Stimulated activated memory B cell treated with anti-CD40 and anti-IgM and Interleukin-4, amounts not matched to agents 10 μg/mL and 1 μg/mL and 100 μg/mL, for 72 hours (primary cell): ENCODE data around the gene LGALS9C.
"Not testable (repeated sequence)": the region's sequence is repeated elsewhere in the genome, so short reads cannot be mapped to it uniquely, and the experiment has no call there.

Source experiments
- ATAC-seq: fragments of 150-1000 bp; cut with Tn5 transposase; 2 replicates; pipeline ENCODE4 v1.10.0; 2021
- H3K27ac Mint-ChIP-seq: one replicate; pipeline ENCODE4 v1.8.0; 2022; ENCODE audit warnings: mild to moderate bottlenecking, mixed read lengths
- H3K27me3 Mint-ChIP-seq: one replicate; pipeline ENCODE4 v1.8.0; 2022; ENCODE audit warnings: mixed read lengths
- H3K36me3 Mint-ChIP-seq: one replicate; pipeline ENCODE4 v1.8.0; 2022; ENCODE audit warnings: mixed read lengths
- H3K4me1 Mint-ChIP-seq: one replicate; pipeline ENCODE4 v1.8.0; 2022; ENCODE audit warnings: mixed read lengths
- H3K4me3 Mint-ChIP-seq: one replicate; pipeline ENCODE4 v1.8.0; 2022; ENCODE audit warnings: mild to moderate bottlenecking, moderate library complexity, mixed read lengths
- H3K9me3 Mint-ChIP-seq: one replicate; pipeline ENCODE4 v1.8.0; 2022; ENCODE audit warnings: mixed read lengths

Gene LGALS9C

DNA sequence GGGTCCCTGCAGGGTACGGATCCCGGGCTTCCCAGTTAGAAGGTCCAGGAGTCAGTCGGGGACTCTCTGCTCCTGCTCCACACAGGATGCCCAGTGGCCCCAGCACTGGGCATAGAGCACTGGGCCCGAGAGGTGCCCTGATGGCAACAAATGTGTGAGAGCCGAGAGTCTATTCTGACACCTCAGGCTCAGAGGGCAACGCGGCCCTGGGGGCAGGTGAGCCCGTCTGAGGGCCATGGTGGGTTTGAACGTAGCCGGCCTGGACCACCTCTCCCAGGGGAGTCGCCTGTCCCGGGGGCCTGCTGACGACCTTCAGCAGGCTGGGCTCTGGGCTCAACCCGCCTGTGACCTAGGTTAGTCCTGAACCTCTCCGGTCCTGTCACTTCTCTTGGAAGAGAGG lies 23.2 kb downstream of the LGALS9C start:
- not testable (repeated sequence) for H3K36me3 Mint-ChIP-seq, H3K27me3 Mint-ChIP-seq, ATAC-seq, H3K4me3 Mint-ChIP-seq, H3K9me3 Mint-ChIP-seq, H3K27ac Mint-ChIP-seq, H3K4me1 Mint-ChIP-seq

DNA sequence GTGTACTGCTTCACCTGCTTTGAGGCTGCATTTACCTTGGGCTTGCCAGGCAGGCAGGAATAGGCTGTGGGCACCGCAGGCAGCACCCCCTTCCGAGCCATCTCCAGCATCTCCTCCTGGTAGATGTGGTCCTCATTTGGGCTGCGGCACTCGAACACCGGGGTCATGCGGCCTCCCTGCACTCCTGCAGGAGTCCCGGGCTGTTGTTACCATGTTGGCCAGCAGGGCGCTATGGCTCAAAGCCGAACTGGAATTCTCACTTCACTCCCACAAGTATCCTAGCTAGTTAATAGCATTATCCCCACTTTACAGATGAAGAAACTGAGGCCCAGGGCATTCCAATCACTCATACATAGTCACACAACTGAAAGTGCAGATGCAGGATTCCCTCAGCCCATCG lies 23.7 kb downstream of the LGALS9C start:
- H3K27me3 Mint-ChIP-seq, H3K36me3 Mint-ChIP-seq, H3K27ac Mint-ChIP-seq, H3K4me3 Mint-ChIP-seq, H3K4me1 Mint-ChIP-seq, ATAC-seq, H3K9me3 Mint-ChIP-seq: not testable (repeated sequence)

GRCh38 chr17:18500816-18501215 lies 24.2 kb downstream of the LGALS9C start:
- H3K9me3 Mint-ChIP-seq, H3K27me3 Mint-ChIP-seq, H3K4me3 Mint-ChIP-seq, H3K36me3 Mint-ChIP-seq, H3K4me1 Mint-ChIP-seq, H3K27ac Mint-ChIP-seq, ATAC-seq: not testable (repeated sequence)

GRCh38 chr17:18503221-18503620 lies 26.6 kb downstream of the LGALS9C start:
- not testable (repeated sequence) for ATAC-seq, H3K4me1 Mint-ChIP-seq, H3K27me3 Mint-ChIP-seq, H3K36me3 Mint-ChIP-seq, H3K9me3 Mint-ChIP-seq, H3K27ac Mint-ChIP-seq, H3K4me3 Mint-ChIP-seq

- not testable (repeated sequence) for H3K36me3 Mint-ChIP-seq, H3K4me1 Mint-ChIP-seq, H3K9me3 Mint-ChIP-seq, H3K4me3 Mint-ChIP-seq, H3K27ac Mint-ChIP-seq, H3K27me3 Mint-ChIP-seq
- ATAC-seq, result peak; percentile 21
Observed at GRCh38 chr17:18507729-18508128, 31.1 kb downstream of the LGALS9C start.

GRCh38 chr17:18508667-18509066 lies 32.1 kb downstream of the LGALS9C start:
- H3K36me3 Mint-ChIP-seq, H3K4me3 Mint-ChIP-seq, H3K4me1 Mint-ChIP-seq, H3K27me3 Mint-ChIP-seq, H3K9me3 Mint-ChIP-seq, H3K27ac Mint-ChIP-seq: not testable (repeated sequence)
- peak; percentile 12 for ATAC-seq

DNA sequence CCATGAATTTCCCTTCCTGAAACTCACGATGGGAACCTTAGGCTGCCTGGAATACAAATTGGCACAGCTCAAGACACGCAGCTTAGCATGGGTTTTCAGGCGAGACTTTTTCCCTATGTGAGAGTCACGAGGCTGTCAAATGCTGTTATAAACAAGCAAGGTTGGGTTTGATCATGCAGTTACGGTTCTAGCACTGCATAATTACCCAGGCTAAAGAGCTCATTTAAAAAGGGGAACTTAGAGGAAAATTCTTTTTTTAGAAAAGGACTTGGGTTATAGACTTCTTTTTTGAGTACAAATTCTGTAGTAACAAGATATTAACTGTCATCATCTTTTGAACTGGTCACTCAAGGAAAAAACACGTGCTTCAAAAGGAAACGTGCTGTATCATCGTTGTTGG lies 44.5 kb downstream of the LGALS9C start:
- peak overlapping the region; percentile 27 for H3K27ac Mint-ChIP-seq
- not testable (repeated sequence) for H3K36me3 Mint-ChIP-seq, H3K4me3 Mint-ChIP-seq, H3K9me3 Mint-ChIP-seq, H3K4me1 Mint-ChIP-seq, H3K27me3 Mint-ChIP-seq
- ATAC-seq, result peak; percentile 76

- not testable (repeated sequence) for H3K36me3 Mint-ChIP-seq, ATAC-seq, H3K9me3 Mint-ChIP-seq, H3K4me3 Mint-ChIP-seq, H3K27me3 Mint-ChIP-seq, H3K27ac Mint-ChIP-seq, H3K4me1 Mint-ChIP-seq
Observed at GRCh38 chr17:18525015-18525414, 48.4 kb downstream of the LGALS9C start.

DNA sequence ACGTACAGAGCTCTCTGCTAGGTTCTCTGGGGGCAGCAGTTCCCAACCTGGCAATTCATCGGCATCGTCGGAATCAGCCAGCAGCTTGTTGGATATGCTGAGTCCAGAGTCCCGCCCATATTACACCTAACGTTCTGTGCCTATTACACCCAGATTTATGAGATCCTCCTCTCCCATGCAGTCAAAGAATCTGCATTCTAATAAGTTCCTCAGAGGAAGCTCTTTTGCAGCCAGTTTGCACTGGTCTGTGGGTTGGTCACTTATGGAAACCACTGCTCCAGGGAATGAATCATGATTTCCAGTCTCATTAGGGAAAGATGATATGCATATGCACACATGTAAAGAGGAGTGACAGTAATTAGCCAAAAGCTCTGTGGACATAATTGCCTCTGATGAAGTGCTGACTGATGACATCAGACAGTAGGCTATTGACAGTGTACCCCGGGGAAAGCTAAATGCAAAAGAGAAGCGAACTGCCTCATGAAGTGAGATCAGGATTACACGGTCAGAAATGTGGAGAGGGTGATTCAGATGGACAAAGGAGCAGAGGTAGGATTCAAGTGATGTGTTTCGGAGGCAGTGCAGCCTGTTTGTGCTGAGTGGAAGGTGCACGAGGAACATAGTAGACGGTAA lies 49.7 kb downstream of the LGALS9C start:
- H3K9me3 Mint-ChIP-seq, H3K27me3 Mint-ChIP-seq, H3K27ac Mint-ChIP-seq, ATAC-seq, H3K4me3 Mint-ChIP-seq, H3K36me3 Mint-ChIP-seq, H3K4me1 Mint-ChIP-seq: not testable (repeated sequence)

GRCh38 chr17:18527354-18527753 lies 50.8 kb downstream of the LGALS9C start:
- not testable (repeated sequence) for H3K4me3 Mint-ChIP-seq, H3K9me3 Mint-ChIP-seq, ATAC-seq

GRCh38 chr17:18528435-18528834 lies 51.8 kb downstream of the LGALS9C start:
- H3K4me1 Mint-ChIP-seq, H3K27me3 Mint-ChIP-seq, H3K4me3 Mint-ChIP-seq, H3K27ac Mint-ChIP-seq, H3K36me3 Mint-ChIP-seq, H3K9me3 Mint-ChIP-seq, ATAC-seq: not testable (repeated sequence)

More at GRCh38 chr17:18527354-18527753, 50.8 kb downstream of the LGALS9C start:
- H3K4me1 Mint-ChIP-seq, H3K27me3 Mint-ChIP-seq, H3K27ac Mint-ChIP-seq, H3K36me3 Mint-ChIP-seq: not testable (repeated sequence)

- not testable (repeated sequence) for H3K36me3 Mint-ChIP-seq, H3K4me3 Mint-ChIP-seq, H3K27me3 Mint-ChIP-seq, H3K9me3 Mint-ChIP-seq, H3K27ac Mint-ChIP-seq, H3K4me1 Mint-ChIP-seq
- ATAC-seq, result peak; percentile 53
Observed at GRCh38 chr17:18528899-18529500, 52.4 kb downstream of the LGALS9C start.

DNA sequence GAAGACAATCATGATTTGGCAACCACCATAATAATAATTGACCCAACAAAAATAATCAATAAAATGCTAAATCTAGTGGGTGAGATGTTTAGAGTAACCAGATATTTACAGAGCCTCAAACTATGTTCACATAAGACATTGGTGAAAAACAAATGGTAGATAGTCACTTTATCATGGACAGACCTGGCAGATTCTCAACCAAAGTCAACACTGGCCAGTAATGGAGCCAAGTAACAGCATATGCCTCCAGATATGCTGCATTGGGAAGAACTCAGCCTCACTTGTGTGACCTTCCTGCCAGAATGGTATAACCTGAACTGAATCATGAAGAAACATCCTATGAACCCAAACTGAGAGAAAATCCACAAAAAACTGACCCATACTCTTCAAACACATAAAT lies 53.8 kb downstream of the LGALS9C start:
- H3K27ac Mint-ChIP-seq, H3K4me3 Mint-ChIP-seq: not testable (repeated sequence)

GRCh38 chr17:18542234-18542633 lies 65.6 kb downstream of the LGALS9C start:
- H3K27ac Mint-ChIP-seq, H3K36me3 Mint-ChIP-seq, H3K4me3 Mint-ChIP-seq, H3K27me3 Mint-ChIP-seq, ATAC-seq, H3K9me3 Mint-ChIP-seq, H3K4me1 Mint-ChIP-seq: not testable (repeated sequence)

More for the DNA sequence above, 53.8 kb downstream of the LGALS9C start:
- not testable (repeated sequence) for ATAC-seq, H3K36me3 Mint-ChIP-seq, H3K9me3 Mint-ChIP-seq, H3K27me3 Mint-ChIP-seq, H3K4me1 Mint-ChIP-seq

DNA sequence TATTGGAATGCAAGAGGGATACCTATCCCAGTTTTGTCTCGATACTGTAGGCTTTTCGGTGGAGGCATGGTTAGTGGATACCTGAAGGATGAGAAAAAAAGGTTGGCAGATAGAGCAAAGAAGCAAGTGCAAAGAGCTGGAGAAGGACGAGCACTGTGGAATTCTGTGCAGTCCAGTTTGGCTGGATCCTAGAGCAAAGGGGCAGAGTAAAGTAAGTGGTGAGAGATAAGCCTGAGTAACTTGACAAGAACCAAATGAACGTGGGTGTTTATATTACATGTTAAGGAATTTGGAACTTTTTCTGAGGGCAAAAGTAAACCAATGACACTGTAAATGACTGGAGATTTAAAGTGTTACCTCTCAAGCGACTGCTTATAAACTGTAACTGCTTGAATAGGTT lies 66.3 kb downstream of the LGALS9C start:
- H3K4me3 Mint-ChIP-seq, ATAC-seq, H3K4me1 Mint-ChIP-seq, H3K27ac Mint-ChIP-seq, H3K9me3 Mint-ChIP-seq, H3K36me3 Mint-ChIP-seq, H3K27me3 Mint-ChIP-seq: not testable (repeated sequence)
